ENCODE results near the gene EPX.

EPX gene

DNA sequence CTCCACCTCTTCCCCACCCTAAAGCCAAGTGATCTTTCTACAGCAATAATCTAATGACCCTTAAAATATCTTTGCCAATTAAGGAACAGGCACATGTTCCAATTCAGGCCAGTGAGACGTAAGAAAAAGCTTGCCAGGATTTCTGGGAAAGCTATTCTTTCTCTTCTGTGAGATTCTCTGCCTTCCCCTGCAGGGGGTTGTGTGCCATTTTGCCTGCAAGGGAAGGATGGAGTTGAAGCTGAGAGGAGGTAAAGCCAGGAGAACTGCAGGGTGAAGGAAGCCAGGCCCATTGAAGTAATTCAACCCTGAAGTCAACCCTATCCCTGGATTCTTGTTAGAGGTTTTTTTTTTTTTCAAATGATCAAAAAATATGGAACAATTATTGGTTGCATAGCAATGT is 36.9 kb downstream of the EPX start:
- no peak for DNase-seq (ENCODE audit: low read depth)

DNA sequence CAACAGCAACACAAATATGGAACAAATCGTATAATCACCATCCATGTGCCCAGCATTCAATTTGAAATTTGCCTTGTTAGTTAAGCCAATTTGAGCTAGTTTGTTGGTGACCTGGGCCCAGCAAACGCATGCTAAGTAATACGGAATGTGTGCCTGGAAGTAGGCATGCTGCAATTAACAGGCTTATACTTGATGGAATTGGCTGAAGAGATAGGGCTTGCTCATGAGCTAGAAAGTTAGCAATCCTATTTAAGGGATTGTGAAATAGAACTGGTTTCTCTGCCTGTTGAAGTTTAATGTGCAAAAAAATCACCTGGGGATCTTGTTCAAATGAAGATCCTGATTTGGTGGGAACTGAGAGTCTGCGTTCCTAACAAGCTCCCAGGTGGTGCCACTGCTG is 37.4 kb downstream of the EPX start:
- DNase-seq (ENCODE audit: low read depth) = no peak

DNA sequence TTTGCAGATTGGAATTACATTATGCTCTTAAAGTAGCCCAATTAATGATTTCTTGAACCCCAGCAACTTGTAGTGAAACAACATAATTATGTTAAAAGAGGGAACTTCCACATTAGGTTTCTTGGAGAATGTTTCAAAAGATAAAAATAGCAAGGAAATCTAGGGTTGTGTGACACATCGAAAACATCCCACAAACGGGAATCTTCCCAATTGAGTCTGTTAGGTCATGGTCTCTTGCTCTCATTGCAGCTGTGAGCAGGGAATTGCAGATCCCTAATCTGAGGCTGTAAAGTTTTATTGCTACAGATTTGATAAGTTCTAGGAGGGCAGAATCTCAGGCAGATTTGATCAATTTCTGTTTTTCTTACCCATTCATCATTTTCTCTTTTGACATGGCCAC is 39.1 kb downstream of the EPX start:
- DNase-seq (ENCODE audit: low read depth) = no peak

- peak; percentile 38 for DNase-seq (ENCODE audit: low read depth)
Observed at GRCh38 chr17:58232707-58233156, 40.2 kb downstream of the EPX start.

DNA sequence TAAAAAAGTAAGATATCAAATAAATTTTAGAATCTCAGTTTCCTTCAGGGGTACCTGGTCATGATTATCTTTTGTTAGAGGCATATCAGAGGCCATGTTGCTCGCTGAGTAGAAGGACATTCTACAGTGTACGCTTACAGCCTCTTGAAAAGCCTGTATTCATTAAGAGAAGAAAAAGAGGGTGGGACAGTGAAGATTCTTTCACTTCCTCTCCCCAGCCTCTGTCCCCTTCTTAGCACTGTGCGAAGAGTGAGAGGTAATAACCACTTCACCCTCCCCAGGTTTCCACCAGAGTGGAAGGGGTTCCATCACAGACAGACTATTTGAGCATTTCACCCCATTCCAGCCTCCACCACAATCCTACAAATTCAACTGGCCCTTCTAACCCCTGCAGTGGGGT is 41.0 kb downstream of the EPX start:
- DNase-seq (ENCODE audit: low read depth) = no peak

GRCh38 chr17:58234512-58234911 is 42.0 kb downstream of the EPX start:
- DNase-seq (ENCODE audit: low read depth) = no peak

GRCh38 chr17:58235821-58236220 is 43.3 kb downstream of the EPX start:
- DNase-seq (ENCODE audit: low read depth) = no peak

- DNase-seq (ENCODE audit: low read depth) = no peak
Observed at GRCh38 chr17:58236394-58236793, 43.9 kb downstream of the EPX start.

DNA sequence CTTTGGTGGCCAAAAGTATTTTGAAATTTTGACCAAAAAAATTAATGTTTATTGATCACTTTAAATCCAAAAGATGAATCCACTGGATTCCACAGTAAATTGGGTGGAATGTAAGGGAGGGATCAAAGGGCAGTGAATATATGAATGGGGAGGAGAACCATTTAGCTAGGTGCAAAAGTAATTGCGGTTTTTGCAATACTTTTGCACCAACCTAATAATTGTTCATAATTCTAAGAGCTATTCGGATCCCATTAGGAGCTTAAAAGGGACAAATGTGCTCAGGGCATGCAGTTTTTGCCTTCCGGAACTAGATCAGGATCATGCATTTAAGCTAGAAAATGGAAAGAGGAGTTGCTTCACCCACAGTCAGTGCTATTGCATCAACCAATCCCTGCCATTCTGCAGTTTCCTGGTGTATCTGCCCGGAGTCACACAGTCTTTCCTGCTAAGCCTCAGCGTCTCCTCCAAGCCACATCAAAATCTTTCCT is 45.7 kb downstream of the EPX start, which contains the start of gene LPO:
Gene LPO (plus strand): TSS at position 438 of the 488 bp plus-strand sequence. CDS start 4,396 bp downstream, outside the sequence.
- no peak for DNase-seq (ENCODE audit: low read depth)

GRCh38 chr17:58239987-58240386 is 47.5 kb downstream of the EPX start:
- no peak for DNase-seq (ENCODE audit: low read depth)

DNA sequence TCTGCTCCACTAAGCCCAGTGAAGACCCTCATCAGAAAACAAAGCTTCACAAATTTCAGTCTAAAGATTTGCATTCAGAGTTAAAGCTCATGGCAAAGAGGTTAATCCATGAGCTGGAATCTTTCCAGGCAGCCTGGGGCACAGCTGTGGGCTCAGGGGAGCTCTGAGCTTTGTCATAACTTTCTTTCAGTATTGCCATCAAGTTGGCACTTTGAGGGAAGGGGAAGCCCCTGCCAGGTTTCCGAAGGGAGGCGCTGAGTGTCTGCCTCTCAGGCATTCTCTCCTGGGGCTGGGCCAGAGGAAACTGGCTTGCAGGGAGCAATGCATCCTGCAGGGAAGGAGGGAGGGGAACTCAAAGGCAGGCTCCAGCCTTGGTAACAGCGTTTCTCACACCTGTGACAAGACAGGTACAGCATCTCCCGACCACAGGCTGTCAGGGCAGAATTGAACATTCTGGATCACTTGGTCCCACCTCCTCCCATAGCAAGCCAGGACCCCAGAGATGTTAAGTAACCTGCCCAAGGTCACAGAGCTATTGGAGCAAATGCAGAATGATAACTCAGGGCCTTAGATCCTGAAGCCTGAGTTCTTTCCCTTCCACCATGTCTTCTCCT is 49.8 kb downstream of the EPX start:
- peak; percentile 22 for DNase-seq (ENCODE audit: low read depth)

GRCh38 chr17:58244963-58245362 is 52.4 kb downstream of the EPX start:
- DNase-seq (ENCODE audit: low read depth) = no peak

GRCh38 chr17:58245428-58246103 is 53.0 kb downstream of the EPX start:
- no peak for DNase-seq (ENCODE audit: low read depth)

GRCh38 chr17:58246104-58246740 is 53.7 kb downstream of the EPX start:
- no peak for DNase-seq (ENCODE audit: low read depth)

- no peak for DNase-seq (ENCODE audit: low read depth)
Observed at GRCh38 chr17:58246781-58247180, 54.3 kb downstream of the EPX start.

- no peak for DNase-seq (ENCODE audit: low read depth)
Observed at GRCh38 chr17:58247511-58248363, 55.2 kb downstream of the EPX start.

GRCh38 chr17:58248955-58249269 is 56.4 kb downstream of the EPX start:
- no peak for DNase-seq (ENCODE audit: low read depth)

DNA sequence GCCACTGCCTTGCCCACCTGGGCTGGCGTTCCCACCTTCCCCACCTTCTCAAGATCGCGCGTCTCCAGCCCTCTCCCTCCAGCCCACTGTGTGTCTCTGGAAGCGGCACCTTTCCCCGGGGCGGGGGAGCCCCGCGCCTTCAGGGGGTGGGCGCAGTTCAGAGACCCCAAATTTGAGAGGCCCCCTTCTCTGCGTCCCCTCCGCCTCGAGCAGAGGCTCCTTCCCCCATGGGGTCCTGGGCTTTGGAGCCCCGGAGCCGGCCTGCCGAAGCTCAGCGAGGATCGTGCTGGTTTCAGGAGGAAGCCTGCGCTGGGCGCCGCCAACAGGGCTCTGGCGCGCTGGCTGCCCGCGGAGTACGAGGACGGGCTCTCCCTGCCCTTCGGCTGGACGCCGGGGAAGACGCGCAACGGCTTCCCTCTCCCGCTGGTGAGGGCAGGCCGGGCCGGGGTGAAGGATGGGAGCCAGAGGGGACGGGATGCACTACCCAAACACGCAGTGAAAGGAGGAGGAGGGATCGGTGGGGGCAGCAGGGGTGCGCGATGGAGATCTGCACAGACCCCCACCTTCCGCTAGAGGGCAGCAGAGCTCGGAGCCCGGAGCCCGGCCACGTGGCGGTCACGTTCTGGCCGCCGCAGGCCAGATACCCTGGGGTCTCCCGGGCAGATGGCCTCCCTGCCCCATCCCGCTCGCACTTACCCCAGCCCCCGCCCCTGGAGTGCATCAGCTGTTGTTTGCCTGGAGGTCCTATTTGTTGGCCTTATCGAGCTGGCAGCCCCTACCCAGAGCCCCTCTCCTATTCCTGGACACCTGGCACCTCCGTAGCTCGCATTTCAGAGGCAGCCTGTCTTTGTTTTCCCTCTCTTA is 57.0 kb downstream of the EPX start:
- DNase-seq (ENCODE audit: low read depth) = peak; percentile 71

DNA sequence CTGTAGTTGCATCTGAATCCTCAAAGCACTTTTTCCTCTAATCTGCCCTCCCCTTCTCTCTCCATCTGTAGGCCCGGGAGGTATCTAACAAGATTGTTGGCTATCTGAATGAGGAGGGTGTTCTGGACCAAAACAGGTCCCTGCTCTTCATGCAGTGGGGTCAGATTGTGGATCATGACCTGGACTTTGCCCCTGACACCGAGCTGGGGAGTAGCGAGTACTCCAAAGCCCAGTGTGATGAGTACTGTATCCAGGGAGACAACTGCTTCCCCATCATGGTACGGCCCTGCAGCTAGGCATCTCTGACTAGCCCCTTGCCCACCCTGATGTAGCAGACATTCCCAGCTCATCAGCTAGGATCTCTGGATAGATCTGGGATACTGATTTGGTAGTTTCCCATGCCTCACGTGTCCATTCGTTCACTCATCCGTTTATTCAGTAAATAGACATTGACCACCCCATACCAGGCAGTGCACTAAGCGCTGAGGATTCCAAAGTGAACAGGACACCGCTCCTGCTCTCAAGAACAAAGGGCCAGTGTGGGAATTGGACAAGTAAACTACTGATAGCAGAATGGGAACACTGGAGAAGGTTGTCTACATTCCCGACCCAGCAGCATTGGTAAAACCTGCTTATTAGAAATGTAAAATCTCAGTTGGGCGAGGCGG is 58.0 kb downstream of the EPX start:
- DNase-seq (ENCODE audit: low read depth) = no peak

- no peak for DNase-seq (ENCODE audit: low read depth)
Observed at GRCh38 chr17:58252141-58252540, 59.6 kb downstream of the EPX start.

- no peak for DNase-seq (ENCODE audit: low read depth)
Observed at GRCh38 chr17:58253082-58253481, 60.6 kb downstream of the EPX start.

Data from activated T-cell treated with anti-CD3 and anti-CD28 coated beads for 48 hours (primary cell).